Aorta (tissue), 5 donors: ENCODE measurements around the gene DSCAML1. TPM values are rescaled to one million over a fixed set of nuclear protein-coding genes. Genes with fewer than 3 reads are reported as not detected.

Source experiments
- ATAC-seq: fragments of 200-7000 bp; cut with Tn5 transposase; one replicate; pipeline ENCODE4 v1.9.1; 2022; ENCODE audit warnings: moderate library complexity; ENCODE audit not compliant: low FRiP score
- DNase-seq, 2 donors: peaks; one replicate each; pipeline ENCODE4 v3.0.0-alpha.2; 2020
- H3K27ac ChIP-seq, 2 donors: one replicate each; pipeline ENCODE4 v1.5.1; 2013; ENCODE audit warnings: low read length in 2 of 2, mild to moderate bottlenecking in 2 of 2, moderate library complexity in 2 of 2, control low read depth in 1 of 2, inconsistent platforms in 1 of 2, low read depth in 1 of 2
- H3K27me3 ChIP-seq, 2 donors: one replicate each; pipeline ENCODE4 v1.6.1; 2013; ENCODE audit warnings: control low read depth in 1 of 2, low read length in 1 of 2, mild to moderate bottlenecking in 1 of 2, moderate library complexity in 1 of 2; ENCODE audit not compliant: insufficient read depth in 2 of 2, control insufficient read depth in 1 of 2
- H3K36me3 ChIP-seq, 2 donors: one replicate each; pipeline ENCODE4 v1.6.1; 2013; ENCODE audit warnings: control low read depth in 1 of 2, low read length in 1 of 2, mild to moderate bottlenecking in 1 of 2; ENCODE audit not compliant: insufficient read depth in 2 of 2, control insufficient read depth in 1 of 2
- H3K4me1 ChIP-seq, 2 donors: one replicate each; pipeline ENCODE4 v1.6.1; 2013; ENCODE audit warnings: low read length in 2 of 2, control low read depth in 1 of 2, mild to moderate bottlenecking in 1 of 2, moderate library complexity in 1 of 2; ENCODE audit not compliant: insufficient read depth in 2 of 2, control insufficient read depth in 1 of 2
- H3K4me3 ChIP-seq, 2 donors: one replicate each; pipeline ENCODE4 v1.5.1; 2013; ENCODE audit warnings: low read length in 2 of 2, control low read depth in 1 of 2, mild to moderate bottlenecking in 1 of 2
- H3K9me3 ChIP-seq: one replicate; pipeline ENCODE4 v1.6.1; 2013; ENCODE audit warnings: mild to moderate bottlenecking, low read length; ENCODE audit not compliant: control insufficient read depth
- WGBS, 2 donors: extraction: QIAGEN DNeasy Blood & Tissue Kit; methylation state at CpG; one replicate each; pipeline ENCODE4 v1.1.7; 2013; 5-methylcytosine and 5-hydroxymethylcytosine counted together
- intact Hi-C, 2 donors: fragments of 100-400 bp; cut with DNase I; formaldehyde crosslinking; loops; one replicate each; pipeline versions ENCODE4 v1.14.2 to v1.15.0; 2022
- polyA plus RNA-seq, 2 donors: library from polyadenylated mRNA; stranded (reverse); fragments of 200-250 nt; gene quantifications; one replicate each; pipeline ENCODE4 v1.2.3, GENCODE V29; 2013
- total RNA-seq, 2 donors: library from RNA; stranded (reverse); fragmentation: NEBNext Ultra II Directional; extraction: Animal tissue kit (Norgen Biotek cat#: 25700); gene quantifications; one replicate each; pipeline ENCODE4 v1.2.1, GENCODE V29; 2021
- donor health status: healthy with polysubstance abuse.
- donor health status: Bipolar disorder and iron deficiency.
- donor health status: DM: no; HTN: no; CAD: no.
- donor health status: DM: no; HTN: no; CAD: no.
- donor health status: DM: yes; HTN: yes; CAD: no.

The DSCAML1 gene
- total and polyA plus RNA-seq, 4 donors, result 0.13 to 2.2 (median 0.58) TPM; not detected in 1

DNA sequence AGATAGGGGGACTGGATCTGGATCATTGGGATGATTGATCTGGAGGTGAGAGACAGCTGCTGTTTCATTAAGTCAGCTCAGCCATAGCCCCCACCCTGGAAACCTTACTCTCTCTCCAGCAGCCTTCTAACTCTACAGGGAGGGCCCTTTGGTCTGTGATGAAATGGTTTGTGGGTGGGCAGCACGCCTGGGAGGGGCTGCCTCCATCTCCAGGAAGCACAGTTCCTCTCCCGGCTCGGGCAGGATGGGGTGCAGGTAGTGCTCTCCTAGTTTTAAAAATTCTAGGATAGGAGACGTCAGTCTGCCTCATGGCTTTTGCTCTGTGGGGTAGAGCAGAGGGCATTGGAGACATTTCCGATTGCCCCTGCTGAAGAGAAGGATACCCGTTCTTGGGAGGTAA, 379.7 kb downstream of the DSCAML1 start:
- WGBS, 2 donors, result 56 to 60% methylated on average over 6 of the region's 6 CpGs
- Histone ChIP-seq H3K36me3 (peaks cover 0 to 2% of the 10 kb centered on the region in 2 donors), H3K27ac (no peak overlapping the region), H3K27me3 (no peaks in the 10 kb centered on the region), H3K9me3 (no peaks in the 10 kb centered on the region), H3K4me3 (no peak overlapping the region), H3K4me1 (no peaks in the 10 kb centered on the region)
- intact Hi-C loops, result no loop called here
- ATAC-seq, result no peak
- peak in 1 of 2 donors; percentile 30 for DNase-seq

DNA sequence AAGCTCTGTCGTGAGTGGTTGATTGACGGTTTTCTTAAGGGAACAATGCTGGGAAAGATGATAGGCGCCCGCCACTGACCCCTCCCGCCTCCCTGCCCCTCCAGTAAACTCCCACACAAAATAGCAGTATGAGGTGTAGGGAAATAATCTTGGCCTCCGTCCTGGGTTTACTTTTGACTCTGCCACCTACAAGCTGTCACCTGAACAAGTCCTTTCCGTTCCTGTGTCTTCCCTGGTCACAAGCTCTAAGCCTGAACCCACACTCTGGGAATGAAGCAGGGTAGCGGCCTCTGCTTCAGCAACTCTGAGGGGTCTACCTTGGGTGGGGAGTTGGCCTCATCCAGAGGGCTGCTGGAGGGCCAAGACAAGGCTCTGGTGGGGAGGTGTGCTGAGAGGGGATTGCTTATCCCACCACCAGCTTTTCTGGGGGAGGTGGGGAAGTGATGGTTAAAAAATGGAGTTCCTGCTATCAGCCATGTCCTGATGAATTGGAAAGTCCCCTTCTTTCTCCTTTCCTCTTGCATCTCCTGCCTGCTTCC, 381.6 kb downstream of the DSCAML1 start:
- Histone ChIP-seq H3K27ac (no peak overlapping the region), H3K27me3 (no peaks in the 10 kb centered on the region), H3K4me3 (no peak overlapping the region), H3K4me1 (no peaks in the 10 kb centered on the region), H3K9me3 (no peaks in the 10 kb centered on the region), H3K36me3 (peaks cover 0 to 2% of the 10 kb centered on the region in 2 donors)
- intact Hi-C loops, result no loop called here
- peak in 1 of 2 donors; percentile 36 for DNase-seq
- WGBS, 2 donors, result 84% methylated on average over 8 of the region's 8 CpGs
- ATAC-seq, result no peak

- no peak overlapping the region for H3K4me3 ChIP-seq
- ATAC-seq, result no peak
- H3K27me3 ChIP-seq, result no peaks in the 10 kb centered on the region
- H3K36me3 ChIP-seq, result peaks cover 0 to 2% of the 10 kb centered on the region in 2 donors
- H3K4me1 ChIP-seq, result no peaks in the 10 kb centered on the region
- WGBS, 2 donors, result 90 to 95% methylated on average over 6 of the region's 6 CpGs
- intact Hi-C loops, result no loop called here
- no peak overlapping the region for H3K27ac ChIP-seq
- peak in 1 of 2 donors; percentile 14 for DNase-seq
- H3K9me3 ChIP-seq, result no peaks in the 10 kb centered on the region
Measured at GRCh38 chr11:117414724-117415123, 382.3 kb downstream of the DSCAML1 start.

- H3K4me3 ChIP-seq, result no peak overlapping the region
- intact Hi-C loops, result no loop called here
- H3K9me3 ChIP-seq, result no peaks in the 10 kb centered on the region
- H3K4me1 ChIP-seq, result no peaks in the 10 kb centered on the region
- H3K36me3 ChIP-seq, result peaks cover 0 to 2% of the 10 kb centered on the region in 2 donors
- peak in 1 of 2 donors; percentile 8 for DNase-seq
- H3K27ac ChIP-seq, result no peak overlapping the region
- no peak for ATAC-seq
- WGBS, 2 donors, result 95 to 96% methylated on average over 7 of the region's 7 CpGs
- H3K27me3 ChIP-seq, result no peaks in the 10 kb centered on the region
Measured at GRCh38 chr11:117413616-117414015, 383.4 kb downstream of the DSCAML1 start.

- ATAC-seq, result no peak
- Histone ChIP-seq H3K4me3 (no peak overlapping the region), H3K27me3 (no peaks in the 10 kb centered on the region), H3K4me1 (no peaks in the 10 kb centered on the region), H3K27ac (no peak overlapping the region), H3K36me3 (peaks cover 0 to 2% of the 10 kb centered on the region in 2 donors), H3K9me3 (no peaks in the 10 kb centered on the region)
- DNase-seq, result peak in 1 of 2 donors; percentile 46
- intact Hi-C loops, result no loop called here
- WGBS, 2 donors, result 87 to 93% methylated on average over 8 of the region's 8 CpGs
Measured at GRCh38 chr11:117412653-117413275, 384.3 kb downstream of the DSCAML1 start.

DNA sequence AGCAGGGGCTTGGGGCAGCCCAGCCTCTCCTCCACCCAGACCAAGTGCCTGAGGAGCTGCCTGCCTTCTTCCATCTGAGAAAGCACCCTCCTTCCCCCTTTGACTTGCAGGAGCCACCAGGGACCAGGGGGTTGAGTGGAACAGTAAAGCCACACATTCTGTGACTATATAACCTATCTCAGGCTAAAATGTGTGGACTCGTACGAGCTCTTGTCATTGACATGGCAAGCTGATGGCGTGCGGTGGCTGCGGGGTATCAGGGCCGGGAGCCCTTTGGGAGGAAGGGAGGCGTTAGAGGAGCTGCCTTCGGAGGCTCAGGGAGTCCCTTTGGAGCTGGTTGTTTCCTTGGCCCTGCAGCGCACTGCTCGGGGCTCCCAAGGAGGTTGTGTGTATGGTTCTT, 384.8 kb downstream of the DSCAML1 start:
- 80 to 91% methylated on average over 10 of the region's 10 CpGs for WGBS, 2 donors
- intact Hi-C loops, result no loop called here
- Histone ChIP-seq H3K27ac (no peak overlapping the region), H3K27me3 (no peaks in the 10 kb centered on the region), H3K4me1 (no peaks in the 10 kb centered on the region), H3K9me3 (no peaks in the 10 kb centered on the region), H3K36me3 (peaks cover 0 to 2% of the 10 kb centered on the region in 2 donors), H3K4me3 (no peak overlapping the region)
- DNase-seq (peak in 1 of 2 donors; percentile 46), ATAC-seq (no peak)

DNA sequence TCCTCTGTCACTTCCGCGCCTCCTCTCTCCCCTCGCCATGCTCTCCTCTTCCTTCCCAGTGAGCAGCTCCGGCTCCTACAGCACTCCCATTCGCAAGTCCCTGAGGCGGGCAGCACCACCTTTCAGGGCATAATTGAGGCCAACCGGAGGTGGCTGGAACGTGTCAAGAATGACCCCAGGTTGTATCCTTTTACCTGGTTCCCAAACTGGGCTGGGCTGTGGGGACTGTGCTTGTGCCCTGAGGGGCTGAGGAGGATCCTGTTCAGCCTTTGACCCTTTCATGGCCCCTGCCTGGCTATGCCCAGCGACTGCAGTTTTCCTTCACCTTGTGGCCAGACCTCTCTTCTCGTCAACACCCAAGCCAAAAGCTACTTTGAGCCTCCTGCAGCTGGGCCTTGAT, 385.3 kb downstream of the DSCAML1 start:
- H3K4me3 ChIP-seq, result no peak overlapping the region
- 79 to 88% methylated on average over 10 of the region's 10 CpGs for WGBS, 2 donors
- H3K9me3 ChIP-seq, result no peaks in the 10 kb centered on the region
- DNase-seq, result peak in 1 of 2 donors; percentile 45
- peaks cover 0 to 2% of the 10 kb centered on the region in 2 donors for H3K36me3 ChIP-seq
- no peak for ATAC-seq
- intact Hi-C loops, result no loop called here
- no peaks in the 10 kb centered on the region for H3K27me3 ChIP-seq
- no peak overlapping the region for H3K27ac ChIP-seq
- no peaks in the 10 kb centered on the region for H3K4me1 ChIP-seq

DNA sequence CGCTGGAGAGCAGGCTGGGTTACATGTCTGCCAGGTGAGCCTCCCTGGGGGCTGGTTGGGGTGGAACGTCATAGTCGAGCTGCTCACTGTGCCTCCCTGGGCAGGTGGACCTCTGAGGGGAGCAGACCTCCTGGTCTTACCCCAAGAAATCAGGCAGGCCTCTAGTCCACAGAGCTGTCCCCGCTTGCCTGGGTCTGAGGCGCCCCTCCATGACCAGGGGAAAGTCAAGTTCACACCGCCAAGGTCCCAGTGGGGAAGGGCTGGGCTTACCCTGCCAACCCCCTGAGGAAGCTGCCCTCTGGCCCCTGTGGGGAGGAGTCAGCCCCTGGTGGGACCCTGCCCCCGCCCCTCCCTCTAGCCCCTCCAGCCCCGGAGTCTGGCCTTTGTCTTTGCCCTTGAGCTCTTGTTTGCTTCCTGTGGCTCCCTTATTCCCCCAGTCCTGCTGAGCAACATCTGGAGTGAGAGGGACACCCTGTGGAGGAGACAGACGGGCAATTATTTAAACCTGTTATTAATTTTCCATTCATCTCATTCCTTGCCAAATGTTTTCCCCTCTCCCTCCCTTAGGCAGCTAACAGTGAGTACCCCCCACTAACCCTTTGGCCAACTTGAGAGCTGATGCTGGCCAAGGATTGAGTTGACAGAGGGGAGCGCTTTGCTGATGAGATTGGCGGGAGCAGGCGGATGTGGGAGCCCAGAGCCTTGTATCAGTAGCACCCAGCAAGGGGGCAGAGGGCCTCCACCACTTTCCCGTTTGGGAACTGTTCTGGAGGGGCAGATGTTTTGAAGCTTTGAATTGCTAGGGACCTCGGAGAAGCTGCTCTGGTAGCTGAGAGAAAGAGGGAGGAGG, 385.9 kb downstream of the DSCAML1 start:
- DNase-seq, result peak in 1 of 2 donors; percentile 67
- intact Hi-C loops, result no loop called here
- H3K4me1 ChIP-seq, result no peaks in the 10 kb centered on the region
- no peaks in the 10 kb centered on the region for H3K9me3 ChIP-seq
- no peak overlapping the region for H3K4me3 ChIP-seq
- peaks cover 0 to 3% of the 10 kb centered on the region in 2 donors for H3K36me3 ChIP-seq
- peak; percentile 23 for ATAC-seq
- no peak overlapping the region for H3K27ac ChIP-seq
- 77 to 80% methylated on average over 14 of the region's 14 CpGs for WGBS, 2 donors
- H3K27me3 ChIP-seq, result no peaks in the 10 kb centered on the region
